HepG2 (cell line): ENCODE data around the gene AEBP1. TPM values are rescaled to one million over a fixed set of nuclear protein-coding genes. Genes with fewer than 3 reads are reported as not detected.

Source experiments
- KLF11 ChIP-seq: IDR thresholded peaks from 2 replicates; pipeline ENCODE4 v1.6.1; 2016; ENCODE audit warnings: missing compliant biosample characterization
- LCORL ChIP-seq, 2 experiments: fragments of 450-650 bp in 1 of 2; sonication (generic) in 1 of 2; formaldehyde crosslinking in 1 of 2; IDR thresholded peaks; 2 replicates each; pipeline versions ENCODE4 v1.5.0 to v1.6.1; 2017 to 2020; ENCODE audit warnings: antibody characterized with exemption in 1 of 2, missing genetic modification reagents in 1 of 2
- MYPOP ChIP-seq: sonication (generic); formaldehyde crosslinking; IDR thresholded peaks from 2 replicates; pipeline ENCODE4 v1.8.1; 2023; ENCODE audit warnings: mild to moderate bottlenecking, moderate library complexity, missing genetic modification reagents
- NCOR1 ChIP-seq: fragments of 200-600 bp; sonication (generic); IDR thresholded peaks from 2 replicates; pipeline ENCODE4 v1.7.0; 2017; ENCODE audit warnings: antibody characterized with exemption, low read length, borderline replicate concordance
- PRDM4 ChIP-seq: sonication (generic); formaldehyde crosslinking; IDR thresholded peaks from 2 replicates; pipeline ENCODE4 v1.9.0; 2021; ENCODE audit warnings: missing genetic modification reagents, borderline replicate concordance
- SKIL ChIP-seq: sonication (generic); formaldehyde crosslinking; IDR thresholded peaks from 2 replicates; pipeline ENCODE4 v1.8.0; 2022; ENCODE audit warnings: missing genetic modification reagents, mild to moderate bottlenecking, moderate library complexity, borderline replicate concordance
- SOX5 ChIP-seq: IDR thresholded peaks from 2 replicates; pipeline ENCODE4 v1.6.1; 2016; ENCODE audit warnings: borderline replicate concordance
- SP2 ChIP-seq: sonication (generic); formaldehyde crosslinking; IDR thresholded peaks from 2 replicates; pipeline ENCODE4 v1.5.1; 2020; ENCODE audit warnings: mild to moderate bottlenecking, missing genetic modification reagents
- TEAD2 ChIP-seq: sonication (generic); formaldehyde crosslinking; IDR thresholded peaks from 2 replicates; pipeline ENCODE4 v1.9.0; 2021; ENCODE audit warnings: missing genetic modification reagents
- THAP9 ChIP-seq: sonication (generic); formaldehyde crosslinking; IDR thresholded peaks from 2 replicates; pipeline ENCODE4; 2020; ENCODE audit warnings: missing genetic modification reagents, mild to moderate bottlenecking, borderline replicate concordance
- ZBTB14 ChIP-seq: sonication (generic); formaldehyde crosslinking; IDR thresholded peaks from 2 replicates; pipeline ENCODE4 v1.4.0; 2020; ENCODE audit warnings: missing genetic modification reagents
- ZC3H13 ChIP-seq: sonication (generic); formaldehyde crosslinking; IDR thresholded peaks from 2 replicates; pipeline ENCODE4 v1.8.1; 2023; ENCODE audit warnings: mild to moderate bottlenecking, missing genetic modification reagents, moderate library complexity
- ZMYM2 ChIP-seq: sonication (generic); formaldehyde crosslinking; IDR thresholded peaks from 2 replicates; pipeline ENCODE4 v1.8.0; 2022; ENCODE audit warnings: mild to moderate bottlenecking, missing genetic modification reagents
- ZNF280B ChIP-seq: sonication (generic); formaldehyde crosslinking; IDR thresholded peaks from 2 replicates; pipeline ENCODE4 v1.5.0; 2020; ENCODE audit warnings: missing genetic modification reagents, mild to moderate bottlenecking, borderline replicate concordance
- ZNF576 ChIP-seq: sonication (generic); formaldehyde crosslinking; IDR thresholded peaks from 2 replicates; pipeline ENCODE4 v1.4.0; 2020; ENCODE audit warnings: mild to moderate bottlenecking, missing genetic modification reagents
- polyA plus RNA-seq, 8 experiments: library from polyadenylated mRNA; depleted of rRNA in 3 of 8; stranded (reverse) in 7 of 8; unstranded in 1 of 8; fragments of >200 nt; fragmentation: Illumina TruSeq in 4 of 8; extraction: Trizol in 4 of 8; gene quantifications; 2 replicates each; pipeline versions ENCODE4 v1.2.1 to v1.2.3, GENCODE V29; 2011 to 2016; ENCODE audit warnings: low read depth in 4 of 8, missing spikeins in 1 of 8, mixed read lengths in 1 of 8; ENCODE audit not compliant: insufficient read depth in 1 of 8
- total RNA-seq, 5 experiments: library from RNA; depleted of rRNA; stranded (reverse); fragments of >200 nt; fragmentation: Illumina TruSeq; extraction: Trizol; gene quantifications; 2 replicates each; pipeline ENCODE4 v1.2.3, GENCODE V29; 2016; ENCODE audit warnings: low read depth in 1 of 5

Gene AEBP1
- total and polyA plus RNA-seq, 2 of the 13 experiments (the other 11 are each of a cell fraction or from before 2014, with no cell fraction given), result 0.22 to 0.55 TPM

GRCh38 chr7:44131173-44132029 is 27.3 kb downstream of the AEBP1 start (continued):
- TF ChIP-seq THAP9 (CRISPR knock-in tag), result peak; percentile 29; the same call in 1 of the 2 replicates
- no peak for TF ChIP-seq TEAD2 (CRISPR knock-in tag)
- TF ChIP-seq PRDM4 (CRISPR knock-in tag), result no peak
- TF ChIP-seq ZBTB14 (CRISPR knock-in tag), result no peak
- peak; percentile 69; the same call in 1 of the 2 replicates for TF ChIP-seq NCOR1
- no peak for TF ChIP-seq MYPOP (CRISPR knock-in tag)
- no peak for TF ChIP-seq ZNF576 (CRISPR knock-in tag)
- no peak; the same call in 1 of the 2 replicates for TF ChIP-seq ZNF280B (CRISPR knock-in tag)
- no peak for TF ChIP-seq KLF11 (CRISPR knock-in tag)
- no peak for TF ChIP-seq ZC3H13 (CRISPR knock-in tag)
- peak; percentile 54; the same call in 1 of the 2 replicates for TF ChIP-seq ZMYM2 (CRISPR knock-in tag)
- TF ChIP-seq SOX5 (CRISPR knock-in tag), result no peak; the same call in 1 of the 2 replicates
- TF ChIP-seq SKIL (CRISPR knock-in tag), result no peak
- no peak for TF ChIP-seq LCORL (IDR thresholded peaks at IDR 0.05)
- no peak for TF ChIP-seq LCORL (CRISPR knock-in tag; IDR thresholded peaks at IDR 0.05)
- TF ChIP-seq SP2 (CRISPR knock-in tag), result no peak
